HG02759 (cell line): Measurements from ENCODE around the gene NELFE.
"Not testable (repeated sequence)": the region's sequence is repeated elsewhere in the genome, so short reads cannot be mapped to it uniquely, and the experiment has no call there.

Experiments used
- ATAC-seq: cut with Tn5 transposase; IDR thresholded peaks from one replicate; pipeline ENCODE4 v1.9.1; 2021; ENCODE audit warnings: mild to moderate bottlenecking, moderate library complexity; ENCODE audit not compliant: unreplicated experiment

The NELFE gene

DNA sequence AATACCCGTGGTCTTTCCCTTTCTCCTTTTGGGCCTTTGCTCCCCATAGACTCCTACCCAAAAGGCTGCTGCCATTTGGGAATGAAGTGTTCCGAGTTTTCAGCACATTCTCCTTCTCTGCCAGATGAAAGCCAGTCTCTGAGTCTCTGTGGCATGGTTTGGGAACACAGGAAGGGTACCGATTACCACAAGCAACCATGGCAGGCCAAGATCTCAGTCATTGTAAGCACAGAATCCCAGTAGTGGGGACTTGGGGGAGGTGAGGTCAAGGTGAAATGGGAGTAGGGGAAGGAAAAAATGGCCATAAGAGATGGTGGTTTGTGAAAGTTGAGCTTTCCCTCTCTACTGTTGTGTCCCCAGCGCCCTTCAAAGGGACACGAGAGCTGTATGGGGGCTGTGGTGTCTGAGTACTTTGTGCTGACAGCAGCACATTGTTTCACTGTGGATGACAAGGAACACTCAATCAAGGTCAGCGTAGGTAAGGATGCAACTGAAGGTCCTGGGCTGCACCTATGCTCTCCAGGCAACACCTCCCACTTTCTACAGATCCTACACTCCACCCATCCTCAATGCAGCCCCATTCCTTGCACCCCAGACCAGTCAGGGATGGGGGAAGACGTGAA, 8.7 kb downstream of the NELFE start:
- ATAC-seq: no peak

GRCh38 chr6:31948753-31949413, 9.9 kb downstream of the NELFE start:
- ATAC-seq: no peak

- ATAC-seq: no peak
Observed at GRCh38 chr6:31948306-31948705, 10.5 kb downstream of the NELFE start.

GRCh38 chr6:31947864-31948263, 10.9 kb downstream of the NELFE start:
- no peak for ATAC-seq

- no peak for ATAC-seq
Observed at GRCh38 chr6:31947070-31947675, 11.6 kb downstream of the NELFE start.

DNA sequence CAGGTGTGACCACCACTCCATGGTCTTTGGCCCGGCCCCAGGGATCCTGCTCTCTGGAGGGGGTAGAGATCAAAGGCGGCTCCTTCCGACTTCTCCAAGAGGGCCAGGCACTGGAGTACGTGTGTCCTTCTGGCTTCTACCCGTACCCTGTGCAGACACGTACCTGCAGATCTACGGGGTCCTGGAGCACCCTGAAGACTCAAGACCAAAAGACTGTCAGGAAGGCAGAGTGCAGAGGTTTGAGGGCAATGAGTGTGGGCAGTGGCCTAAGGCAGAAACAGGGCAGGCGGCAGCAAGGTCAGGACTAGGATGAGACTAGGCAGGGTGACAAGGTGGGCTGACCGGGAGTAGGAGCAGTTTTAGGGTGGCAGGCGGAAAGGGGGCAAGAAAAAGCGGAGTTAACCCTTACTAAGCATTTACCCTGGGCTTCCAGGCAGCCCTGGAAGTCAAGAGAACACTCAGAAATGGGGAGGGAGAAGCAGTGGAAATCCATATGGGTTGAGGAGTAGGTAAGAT, 12.3 kb downstream of the NELFE start:
- no peak for ATAC-seq

DNA sequence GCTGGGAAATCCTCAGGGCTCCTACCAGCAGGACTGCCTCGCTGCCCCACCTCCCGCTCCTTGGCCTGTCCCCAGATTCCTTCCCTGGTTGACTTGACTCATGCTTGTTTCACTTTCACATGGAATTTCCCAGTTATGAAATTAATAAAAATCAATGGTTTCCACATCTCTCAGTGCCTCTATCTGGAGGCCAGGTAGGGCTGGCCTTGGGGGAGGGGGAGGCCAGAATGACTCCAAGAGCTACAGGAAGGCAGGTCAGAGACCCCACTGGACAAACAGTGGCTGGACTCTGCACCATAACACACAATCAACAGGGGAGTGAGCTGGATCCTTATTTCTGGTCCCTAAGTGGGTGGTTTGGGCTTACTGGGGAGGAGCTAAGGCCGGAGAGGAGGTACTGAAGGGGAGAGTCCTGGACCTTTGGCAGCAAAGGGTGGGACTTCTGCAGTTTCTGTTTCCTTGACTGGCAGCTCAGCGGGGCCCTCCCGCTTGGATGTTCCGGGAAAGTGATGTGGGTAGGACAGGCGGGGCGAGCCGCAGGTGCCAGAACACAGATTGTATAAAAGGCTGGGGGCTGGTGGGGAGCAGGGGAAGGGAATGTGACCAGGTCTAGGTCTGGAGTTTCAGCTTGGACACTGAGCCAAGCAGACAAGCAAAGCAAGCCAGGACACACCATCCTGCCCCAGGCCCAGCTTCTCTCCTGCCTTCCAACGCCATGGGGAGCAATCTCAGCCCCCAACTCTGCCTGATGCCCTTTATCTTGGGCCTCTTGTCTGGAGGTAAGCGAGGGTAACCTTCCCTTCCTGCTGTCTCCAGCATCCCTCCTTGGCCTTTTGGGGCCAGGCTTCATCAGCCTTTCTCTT, 13.0 kb downstream of the NELFE start, which contains the start of gene CFB:
CFB (plus strand) TSS at position 589 of the 863 bp plus-strand sequence; CDS start at position 716, 127 bp downstream.
- ATAC-seq: no peak

- no peak for ATAC-seq
Observed at GRCh38 chr6:31945154-31945506, 13.6 kb downstream of the NELFE start.

- ATAC-seq: no peak
Observed at GRCh38 chr6:31943742-31944141, 15.0 kb downstream of the NELFE start.

DNA sequence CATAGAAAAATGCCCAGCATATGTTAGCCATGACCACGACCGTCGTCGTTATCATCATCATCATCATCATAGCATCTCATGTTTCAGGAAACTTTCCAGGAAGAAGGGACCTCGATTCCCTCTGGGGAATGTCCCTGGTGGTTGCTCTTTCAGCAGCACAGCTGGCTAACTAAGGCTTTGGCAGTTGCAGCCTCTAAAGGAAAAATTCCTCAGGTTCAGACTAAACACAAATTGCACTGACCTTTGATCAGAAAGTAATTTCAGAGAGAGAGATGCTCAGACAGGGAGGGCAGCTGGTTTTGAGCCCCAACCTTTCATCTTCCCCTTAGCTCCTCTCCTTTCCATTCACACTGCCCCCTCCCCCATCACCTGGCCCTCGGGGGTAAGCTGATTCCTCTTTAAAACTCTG, 18.5 kb downstream of the NELFE start:
- ATAC-seq: no peak

DNA sequence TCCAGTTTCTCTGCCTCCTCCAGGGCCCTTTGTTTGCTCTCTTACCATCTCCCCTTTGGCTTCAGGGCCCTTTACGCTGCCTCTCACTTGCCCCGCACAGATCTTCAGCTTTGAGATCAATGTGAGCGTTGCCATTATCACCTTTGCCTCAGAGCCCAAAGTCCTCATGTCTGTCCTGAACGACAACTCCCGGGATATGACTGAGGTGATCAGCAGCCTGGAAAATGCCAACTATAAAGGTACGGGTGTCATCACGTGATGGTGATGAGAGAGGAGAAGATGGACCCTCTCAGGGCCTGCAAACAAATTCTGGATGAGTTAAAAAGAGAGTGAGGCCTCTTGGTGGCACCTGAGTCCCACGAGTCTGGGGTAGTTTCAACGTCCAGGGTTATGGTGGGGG, 22.9 kb downstream of the NELFE start:
- no peak for ATAC-seq

DNA sequence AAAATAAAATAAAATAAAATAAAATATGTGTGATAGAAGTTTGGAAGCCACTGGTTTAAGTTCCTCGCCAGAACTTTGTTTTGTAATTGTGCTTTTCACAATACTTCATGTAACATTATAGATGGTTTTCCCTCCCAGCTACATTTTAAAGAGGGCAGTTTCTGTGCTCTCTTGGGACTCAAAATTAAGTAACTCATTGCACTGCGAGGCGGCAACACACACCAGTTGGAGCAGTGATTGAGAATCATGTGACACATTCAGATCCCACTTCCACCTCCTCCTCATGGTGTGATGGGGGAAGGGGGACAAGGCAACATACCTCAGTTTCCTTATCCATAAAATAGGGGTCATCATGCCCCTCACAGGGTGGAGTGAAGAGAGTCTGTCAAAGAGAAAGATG, 23.8 kb downstream of the NELFE start:
- ATAC-seq: no peak

GRCh38 chr6:31933537-31933936, 25.2 kb downstream of the NELFE start:
- ATAC-seq: no peak

DNA sequence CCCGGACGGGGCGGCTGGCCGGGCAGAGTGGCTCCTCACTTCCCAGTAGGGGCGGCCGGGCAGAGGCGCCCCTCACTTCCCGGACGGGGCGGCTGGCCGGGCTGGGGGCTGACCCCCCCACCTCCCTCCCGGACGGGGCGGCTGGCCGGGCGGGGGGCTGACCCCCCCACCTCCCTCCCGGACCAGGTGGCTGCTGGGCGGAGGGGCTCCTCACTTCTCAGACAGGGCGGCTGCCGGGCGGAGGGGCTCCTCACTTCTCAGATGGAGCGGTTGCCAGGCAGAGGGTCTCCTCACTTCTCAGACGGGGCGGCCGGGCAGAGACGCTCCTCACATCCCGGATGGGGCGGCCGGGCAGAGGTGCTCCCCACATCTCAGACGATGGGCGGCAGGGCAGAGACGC, 26.6 kb downstream of the NELFE start:
- ATAC-seq: not testable (repeated sequence)

GRCh38 chr6:31930962-31931361, 27.8 kb downstream of the NELFE start:
- ATAC-seq: no peak

DNA sequence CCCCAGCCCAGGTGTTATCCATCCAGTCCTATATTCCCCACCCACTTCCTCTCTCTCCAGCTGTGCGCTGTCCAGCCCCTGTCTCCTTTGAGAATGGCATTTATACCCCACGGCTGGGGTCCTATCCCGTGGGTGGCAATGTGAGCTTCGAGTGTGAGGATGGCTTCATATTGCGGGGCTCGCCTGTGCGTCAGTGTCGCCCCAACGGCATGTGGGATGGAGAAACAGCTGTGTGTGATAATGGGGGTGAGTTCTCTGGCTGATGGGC, 30.2 kb downstream of the NELFE start:
- ATAC-seq: no peak

- no peak for ATAC-seq
Observed at GRCh38 chr6:31927863-31928671, 30.7 kb downstream of the NELFE start.

DNA sequence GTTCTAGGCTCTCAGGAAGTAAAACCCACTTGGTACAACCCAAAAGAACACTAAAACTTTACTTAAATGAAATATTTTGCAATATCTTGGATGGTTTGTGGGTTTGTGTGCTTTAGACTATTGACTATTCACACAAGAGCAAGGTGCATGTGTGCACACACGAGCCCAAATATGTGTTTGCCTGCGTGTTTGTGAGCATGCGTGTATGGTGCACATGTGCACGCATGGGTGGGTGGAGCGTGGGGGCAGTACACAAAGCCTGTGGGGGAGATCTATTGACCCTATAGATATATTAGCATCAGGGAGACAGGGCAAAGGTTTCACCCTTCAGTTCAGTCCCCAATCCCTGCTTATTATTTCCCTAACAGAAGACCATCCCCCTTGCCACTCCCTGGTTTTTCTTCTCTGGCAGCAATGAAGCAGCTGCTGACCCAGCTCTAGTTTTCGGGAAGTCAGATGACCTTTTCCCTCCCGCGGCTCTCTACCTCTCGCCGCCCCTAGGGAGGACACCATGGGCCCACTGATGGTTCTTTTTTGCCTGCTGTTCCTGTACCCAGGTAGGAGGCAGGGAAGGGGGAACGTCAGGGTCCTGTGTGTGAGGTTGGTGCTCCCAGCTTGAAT, 31.4 kb downstream of the NELFE start, which contains the start of gene C2:
C2 (plus strand) TSS at position 476 of the 621 bp plus-strand sequence; CDS start at position 512, 36 bp downstream.
- no peak for ATAC-seq

DNA sequence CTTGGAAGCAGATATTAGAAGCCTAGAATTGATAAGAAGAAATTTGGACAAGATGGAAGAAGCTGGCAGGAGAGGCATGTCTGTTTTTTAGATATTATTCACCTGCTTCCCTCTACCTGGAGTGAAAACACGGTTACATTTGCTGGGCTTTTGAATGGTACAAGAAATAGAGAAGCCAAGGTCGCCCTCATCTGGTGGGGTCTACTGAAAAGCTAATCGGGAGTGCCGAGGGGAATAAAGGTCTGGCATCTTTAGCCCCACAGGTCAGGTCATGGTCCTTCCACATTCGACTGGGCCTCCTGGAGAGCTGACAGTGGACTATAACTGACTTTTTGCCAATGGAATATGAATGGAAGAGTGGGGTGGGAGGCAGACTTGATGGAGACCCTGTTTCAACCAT, 35.8 kb downstream of the NELFE start:
- ATAC-seq: no peak

GRCh38 chr6:31920811-31921210, 38.0 kb downstream of the NELFE start:
- ATAC-seq: no peak
